CD1c-positive myeloid dendritic cell (primary cell): ENCODE data around the gene FZD1.

Experiments
- DNase-seq: peaks from one replicate; pipeline ENCODE4 v3.0.0-alpha.2; 2016; ENCODE audit errors: extremely low spot score

Gene FZD1

DNA sequence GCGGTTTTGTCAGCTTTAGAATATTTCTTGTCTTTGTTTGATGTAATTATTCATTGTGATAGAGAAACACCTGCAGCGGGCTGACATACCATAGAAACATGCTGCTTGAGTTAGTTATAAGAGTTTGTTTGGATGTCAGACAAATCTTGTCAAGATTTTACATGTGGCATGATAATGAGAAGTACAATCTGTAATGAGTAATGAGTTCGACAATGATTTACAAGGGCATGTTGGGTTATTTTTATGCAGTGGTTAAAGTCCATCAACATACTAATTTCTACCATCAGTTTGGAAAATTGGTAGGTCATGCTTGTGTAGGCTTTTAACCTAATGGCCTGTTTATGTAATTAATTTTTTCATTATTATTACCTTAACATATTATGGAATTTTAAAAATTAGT, 31.3 kb downstream of the FZD1 start:
- no peak for DNase-seq

DNA sequence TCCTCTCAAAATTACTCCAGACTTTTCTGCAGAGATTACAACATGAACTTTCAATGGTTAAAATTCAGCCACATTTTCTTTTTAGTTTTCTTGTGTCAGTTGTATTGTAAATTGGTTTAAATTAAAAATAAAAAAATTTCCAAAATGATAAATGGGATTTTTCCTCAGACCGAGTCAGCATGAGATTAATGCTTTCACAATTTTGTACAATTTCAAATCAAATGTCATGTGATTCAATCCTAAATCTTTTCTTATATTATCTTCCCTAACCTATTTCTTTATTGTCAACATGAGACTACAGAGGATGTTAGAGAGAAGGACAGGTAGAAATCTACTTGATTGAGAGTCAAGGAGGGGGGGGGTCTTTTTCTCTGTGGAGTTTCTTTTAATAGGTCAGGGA, 33.7 kb downstream of the FZD1 start:
- DNase-seq: no peak

DNA sequence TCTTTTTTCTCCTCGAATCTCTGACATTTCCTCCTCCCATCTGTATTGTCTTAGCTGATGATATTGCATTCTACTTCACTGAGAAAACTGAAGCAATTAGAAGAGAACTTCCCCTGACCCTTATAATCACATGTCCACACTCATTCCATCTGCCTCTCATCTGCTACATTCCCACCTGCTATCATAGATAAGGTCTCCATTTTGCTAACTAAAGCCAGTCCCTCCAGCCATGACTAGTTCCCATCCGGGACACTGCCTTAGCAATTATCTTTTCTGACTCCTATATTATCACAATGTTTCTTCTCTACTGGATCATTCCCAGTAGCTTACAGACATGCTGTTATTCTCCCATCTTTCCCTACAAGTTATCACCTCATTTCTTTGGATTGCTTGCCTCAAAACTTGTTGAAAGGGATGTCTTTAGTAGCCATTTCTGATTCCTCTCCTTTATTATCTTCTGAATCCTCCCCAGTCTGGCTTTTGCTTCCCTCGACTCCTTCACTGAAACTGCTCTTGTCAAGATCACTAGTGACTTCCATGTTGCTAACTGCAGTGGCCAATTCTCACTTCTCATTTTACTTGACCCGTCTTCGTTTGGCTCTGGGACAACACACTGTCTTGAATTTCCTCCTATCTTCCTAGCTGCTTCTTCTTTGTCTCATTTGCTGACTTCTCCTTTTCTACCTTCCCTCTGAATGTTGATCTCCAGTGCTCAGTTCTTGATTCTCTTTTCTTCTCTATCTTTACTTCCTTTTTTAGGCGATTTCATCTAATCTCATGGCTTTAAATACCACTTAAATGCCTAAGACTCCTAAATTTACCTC, 35.9 kb downstream of the FZD1 start:
- peak; percentile 80 for DNase-seq

DNA sequence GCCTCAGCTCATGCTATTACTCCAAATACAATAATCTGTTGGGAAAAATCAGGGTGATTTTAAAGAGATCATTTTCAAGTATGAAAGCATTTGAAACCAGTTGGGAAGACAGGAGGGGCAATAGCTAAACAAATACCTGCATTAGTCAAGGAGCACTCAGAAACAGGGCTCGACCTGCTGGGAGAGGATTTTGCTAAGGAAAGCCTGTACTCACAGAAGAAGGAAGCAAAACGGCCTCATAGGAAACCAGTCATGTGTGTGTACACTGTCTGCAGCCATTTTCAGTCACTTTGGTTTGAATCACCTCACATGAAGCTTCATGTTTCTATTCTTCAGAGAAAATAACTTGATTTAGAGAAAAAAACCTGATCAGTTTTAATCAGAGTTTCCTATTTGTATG, 38.6 kb downstream of the FZD1 start:
- no peak for DNase-seq

DNA sequence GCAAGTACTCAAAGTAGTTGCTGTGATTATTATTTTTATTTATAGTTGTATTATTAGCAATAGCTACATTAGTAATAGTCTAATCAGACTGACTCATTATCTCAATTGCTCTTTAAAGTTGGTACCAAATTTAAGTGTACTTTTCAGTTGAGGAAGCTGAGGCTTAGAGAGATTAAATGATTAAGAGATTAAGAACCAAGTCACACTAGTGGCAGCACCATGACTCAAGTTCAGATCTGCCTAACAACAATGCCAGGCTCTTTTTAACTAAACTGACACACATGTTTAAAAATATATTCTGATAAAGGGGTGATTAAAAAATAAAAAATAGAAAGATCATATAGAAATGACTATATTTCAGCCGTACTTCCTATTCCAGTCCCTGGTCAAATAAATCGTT, 42.0 kb downstream of the FZD1 start:
- no peak for DNase-seq

DNA sequence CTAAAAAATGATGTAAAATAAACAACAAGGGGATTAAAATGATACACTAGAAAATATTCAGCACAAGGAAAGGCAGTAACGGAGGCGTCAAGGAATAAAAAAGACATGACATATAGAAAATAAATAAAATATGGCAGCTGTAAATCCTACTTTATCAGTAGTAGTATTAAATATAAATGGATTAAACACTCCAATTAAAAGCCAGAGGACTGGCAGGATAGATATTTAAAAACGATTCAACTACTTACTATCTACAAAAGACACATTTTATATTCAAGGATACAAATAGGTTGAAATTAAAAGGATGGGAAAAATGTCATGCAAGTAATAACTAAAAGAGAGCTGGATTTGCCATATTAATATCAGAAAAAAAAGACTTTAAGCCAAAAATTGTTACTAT, 43.2 kb downstream of the FZD1 start:
- no peak for DNase-seq

DNA sequence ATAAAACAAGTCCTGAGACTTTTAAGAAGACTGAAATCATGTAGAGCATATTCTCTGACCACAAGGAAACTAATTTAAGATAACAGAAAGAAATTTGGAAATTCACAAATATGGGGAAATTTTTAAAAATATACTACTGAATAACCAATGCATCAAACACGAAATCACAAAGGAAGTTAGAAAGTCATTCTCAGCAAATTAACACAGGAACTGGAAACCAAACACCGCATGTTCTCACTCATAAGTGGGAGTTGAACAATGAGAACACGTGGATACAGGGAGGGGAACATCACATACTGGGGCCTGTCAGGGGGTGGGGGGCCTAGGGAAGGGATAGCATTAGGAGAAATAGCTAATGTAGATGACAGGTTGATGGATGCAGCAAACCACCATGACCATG, 44.0 kb downstream of the FZD1 start:
- peak; percentile 43 for DNase-seq

DNA sequence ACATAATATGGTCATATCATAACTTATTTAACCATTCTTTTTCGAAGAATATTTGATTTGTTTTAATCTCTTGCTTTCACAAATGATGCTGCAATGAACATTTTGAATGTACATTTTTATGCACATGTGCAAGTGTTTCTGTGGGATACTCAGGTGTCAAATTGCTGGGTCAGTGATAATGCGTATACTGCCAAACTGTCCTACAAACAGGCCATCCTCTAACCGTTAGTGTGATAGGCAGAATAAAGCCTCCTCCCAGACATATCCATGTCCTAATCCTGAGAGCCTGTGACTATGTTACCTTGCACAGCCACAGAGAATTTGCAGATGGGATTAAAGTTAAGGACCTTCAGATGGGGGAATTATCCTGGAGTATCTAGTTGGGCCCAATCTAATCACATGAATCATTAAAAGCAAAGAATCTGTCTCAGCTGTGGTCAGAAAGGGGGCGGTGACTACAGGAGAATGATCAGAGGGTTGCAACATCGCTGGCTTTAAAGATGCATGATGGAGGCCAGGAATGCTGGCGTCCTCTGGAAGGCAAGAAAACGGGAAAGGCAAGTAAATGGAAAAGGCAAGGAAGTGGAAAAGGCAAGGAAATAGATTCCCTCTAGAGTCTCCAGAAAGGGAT, 46.7 kb downstream of the FZD1 start:
- DNase-seq: no peak

DNA sequence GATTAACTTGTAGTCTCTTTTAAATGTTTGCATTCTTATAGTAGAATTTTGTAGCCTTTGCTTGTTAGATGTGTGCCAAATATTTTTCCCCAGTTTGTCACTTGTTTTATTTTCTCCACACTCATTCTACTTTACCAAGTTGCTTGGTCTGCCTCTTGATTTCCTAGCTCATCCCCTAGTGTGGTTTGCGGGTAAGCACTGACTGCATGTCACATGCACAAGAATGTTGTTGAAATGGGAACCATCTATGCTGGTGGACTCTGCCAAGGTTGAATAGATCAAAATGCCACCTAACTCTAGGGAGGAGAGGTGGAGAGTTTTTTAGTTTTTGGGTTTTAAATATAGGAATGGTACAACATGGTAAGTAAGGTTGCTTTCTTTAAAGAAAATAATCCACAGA, 47.6 kb downstream of the FZD1 start:
- no peak for DNase-seq

DNA sequence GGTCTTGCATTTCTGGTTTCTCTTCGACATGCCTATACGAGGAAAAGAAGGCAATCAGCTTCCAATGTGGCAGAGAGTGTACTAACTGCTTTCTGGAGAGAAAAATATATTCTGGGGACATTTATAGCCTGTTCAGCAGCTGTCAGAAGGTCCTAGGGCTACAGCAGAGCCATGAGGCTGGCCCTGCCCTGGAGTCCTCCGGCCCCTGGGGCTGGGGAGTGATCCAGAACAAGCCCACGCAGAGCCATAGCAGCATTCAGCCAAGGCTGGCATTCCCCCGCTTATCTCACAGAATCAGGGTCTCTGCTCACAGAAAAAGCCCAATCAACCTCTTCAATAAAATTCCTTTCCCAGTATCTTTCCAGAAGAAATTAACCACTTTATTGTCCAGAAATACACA, 48.9 kb downstream of the FZD1 start:
- no peak for DNase-seq

DNA sequence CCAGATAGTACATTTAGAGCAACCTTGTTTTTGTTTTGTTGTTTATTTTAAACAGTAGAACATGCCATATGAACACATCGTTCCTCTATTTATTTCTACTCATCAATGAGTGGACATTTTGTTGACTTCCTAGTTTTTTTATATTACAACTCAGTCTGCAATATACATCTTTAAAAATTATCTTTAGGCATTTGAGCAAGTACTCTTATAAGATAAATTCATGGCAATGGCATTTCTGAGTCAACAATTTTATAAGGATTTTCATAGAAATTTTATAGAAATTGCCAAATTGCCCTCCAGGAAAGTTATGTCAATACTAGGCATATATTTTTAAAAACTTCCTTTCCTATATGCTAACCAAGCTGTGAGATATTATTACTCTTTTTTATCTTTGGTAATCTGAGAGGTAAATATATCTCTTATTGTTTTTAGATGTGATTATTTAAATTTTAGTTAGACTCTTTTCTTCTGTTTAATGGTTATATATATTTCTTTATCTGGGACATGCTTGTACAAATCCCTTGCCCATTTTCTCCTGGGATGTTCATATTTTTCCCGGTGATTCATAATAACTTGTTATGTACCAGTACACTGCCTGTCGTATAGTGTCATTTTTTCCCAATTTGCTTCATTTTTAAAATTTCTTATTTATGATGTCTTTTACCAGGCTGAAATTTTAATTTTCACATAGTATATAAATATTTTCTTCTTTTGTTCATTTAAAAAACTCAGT, 50.5 kb downstream of the FZD1 start:
- no peak for DNase-seq

DNA sequence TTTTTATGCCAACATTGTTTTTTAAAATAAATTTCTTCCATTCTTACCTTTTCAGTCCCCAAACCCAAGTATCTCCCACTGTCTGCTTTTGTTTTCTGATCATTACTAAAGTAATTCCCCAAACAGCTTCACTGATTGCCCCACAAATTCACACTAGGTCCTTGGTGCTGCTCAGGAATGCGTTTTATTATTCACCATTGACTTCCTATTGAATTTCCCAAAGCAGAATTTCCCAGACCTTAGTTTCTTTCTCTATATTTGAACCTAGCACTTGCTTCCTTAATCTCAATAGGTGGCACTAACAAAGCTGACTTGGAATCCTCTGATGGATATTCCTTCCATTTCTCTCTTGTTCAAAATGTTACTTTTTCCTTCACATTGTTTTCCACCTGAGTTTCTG, 52.2 kb downstream of the FZD1 start:
- no peak for DNase-seq

DNA sequence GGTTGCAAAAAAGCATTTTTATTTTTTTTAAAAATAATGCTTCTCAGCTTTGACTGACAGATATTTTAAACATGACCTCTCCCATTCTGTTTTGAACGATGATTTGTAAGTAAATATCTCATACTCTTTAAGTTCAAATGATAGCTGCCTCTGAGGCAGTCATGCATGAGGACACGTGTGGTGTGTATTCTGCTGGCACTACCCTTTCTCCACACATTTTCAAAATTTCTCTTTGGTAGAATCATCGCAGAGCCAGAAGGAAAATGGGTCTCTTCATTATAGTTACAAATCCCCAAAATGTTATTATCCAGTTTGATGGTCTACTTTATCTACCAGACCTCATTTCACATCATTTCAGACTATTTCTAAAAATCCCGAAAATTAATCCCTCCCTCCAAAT, 55.1 kb downstream of the FZD1 start:
- DNase-seq: no peak

DNA sequence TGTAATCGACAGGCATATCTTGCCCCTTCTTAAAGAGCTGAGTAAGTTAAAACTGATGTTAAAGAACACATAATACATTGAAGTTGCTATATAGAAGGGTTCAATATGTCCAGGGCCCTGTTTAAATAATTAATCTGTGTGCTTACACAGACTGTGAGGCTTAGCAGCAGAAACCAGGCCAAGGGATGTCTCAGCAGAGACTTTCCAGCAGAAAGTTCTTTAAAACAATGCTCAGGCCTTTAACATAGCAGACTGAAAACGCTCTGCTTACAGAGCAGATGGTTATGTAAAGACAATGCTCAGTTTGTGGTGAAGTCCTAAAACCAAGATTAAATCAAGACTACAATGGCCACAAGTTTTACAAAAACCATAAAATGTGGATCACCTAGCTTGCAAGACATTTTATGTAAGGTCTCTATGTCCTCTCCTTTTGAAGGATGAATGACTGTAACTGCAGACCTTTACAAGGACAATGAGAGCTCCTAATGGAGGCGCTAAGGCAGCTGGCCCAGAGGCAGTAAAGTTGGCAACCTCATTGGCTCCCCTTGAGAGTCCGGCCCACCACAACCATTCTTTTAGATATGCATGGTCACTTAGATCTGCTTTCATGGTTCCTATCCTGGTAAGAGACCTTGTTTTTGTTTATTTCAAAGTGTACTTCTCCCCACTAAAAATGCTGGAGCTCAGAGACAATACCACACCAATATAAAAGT, 56.3 kb downstream of the FZD1 start:
- no peak for DNase-seq
